PC-3 (cell line): ENCODE measurements around the gene SUSD3. TPM values are rescaled to one million over a fixed set of nuclear protein-coding genes. Genes with fewer than 3 reads are reported as not detected.

Source experiments
- ATAC-seq: fragments of 200-7000 bp; cut with Tn5 transposase; 2 replicates; pipeline ENCODE4 v1.9.1; 2020; ENCODE audit warnings: mild to moderate bottlenecking, moderate library complexity
- BruUV-seq: library from RNA; stranded (reverse); fragments of 400-500 nt; replicated peaks from 2 replicates; lab custom pipeline; 2021; lab: Mats Ljungman, UMichigan
- CTCF ChIA-PET: fragments of 300-600 bp; sonication (Branson Sonifier 250); formaldehyde crosslinking; loops from one replicate; lab custom pipeline; 2022; ENCODE audit warnings: antibody characterized with exemption; lab: Charles Lee
- POLR2A ChIA-PET: fragments of 300-600 bp; sonication (Branson Sonifier 250); formaldehyde crosslinking; loops from one replicate; lab custom pipeline; 2022; ENCODE audit warnings: antibody characterized with exemption; ENCODE audit not compliant: unreplicated experiment; lab: Charles Lee
- DNase-seq: peaks from one replicate; pipeline ENCODE4 v3.0.0-alpha.2; 2015
- H2AFZ ChIP-seq: fragments of 300-600 bp; sonication (generic); 2 replicates; pipeline ENCODE4 v1.6.0; 2016; ENCODE audit warnings: antibody characterized with exemption, low read length
- H3F3A ChIP-seq: fragments of 300-600 bp; sonication (generic); one replicate; pipeline ENCODE4 v1.6.0; 2017; ENCODE audit warnings: antibody characterized with exemption, low read length, control low read depth, mild to moderate bottlenecking; ENCODE audit not compliant: unreplicated experiment
- H3K27ac ChIP-seq: fragments of 300-600 bp; sonication (generic); 2 replicates; pipeline ENCODE4 v1.5.1; 2016; ENCODE audit warnings: mild to moderate bottlenecking, low read length
- H3K27me3 ChIP-seq: fragments of 300-600 bp; sonication (generic); 2 replicates; pipeline ENCODE4 v1.6.1; 2016; ENCODE audit warnings: low read length, mixed read lengths
- H3K36me3 ChIP-seq: fragments of 300-600 bp; sonication (generic); 2 replicates; pipeline ENCODE4 v1.6.1; 2016; ENCODE audit warnings: low read depth, mixed run types, low read length, mixed read lengths
- H3K4me1 ChIP-seq: fragments of 300-600 bp; sonication (generic); 2 replicates; pipeline ENCODE4 v1.5.1; 2016; ENCODE audit warnings: low read length; ENCODE audit not compliant: insufficient read depth
- H3K4me2 ChIP-seq: fragments of 300-600 bp; sonication (generic); 2 replicates; pipeline ENCODE4 v1.6.0; 2016; ENCODE audit warnings: low read length
- H3K4me3 ChIP-seq: fragments of 300-600 bp; sonication (generic); 2 replicates; pipeline ENCODE4 v1.5.1; 2016; ENCODE audit warnings: mild to moderate bottlenecking, low read length, mixed read lengths
- H3K79me2 ChIP-seq: fragments of 300-600 bp; sonication (generic); 2 replicates; pipeline ENCODE4 v1.6.1; 2017; ENCODE audit warnings: low read length, mixed read lengths
- H3K9ac ChIP-seq: fragments of 300-600 bp; sonication (generic); 2 replicates; pipeline ENCODE4 v1.6.0; 2016; ENCODE audit warnings: mild to moderate bottlenecking, low read length
- H3K9me2 ChIP-seq: fragments of 300-600 bp; sonication (generic); replicated peaks from 2 replicates; pipeline ENCODE4 v1.6.1; 2016; ENCODE audit warnings: mixed run types, low read length, mixed read lengths
- H3K9me3 ChIP-seq: fragments of 300-600 bp; sonication (generic); 2 replicates; pipeline ENCODE4 v1.6.1; 2016; ENCODE audit warnings: low read length, mixed read lengths
- H4K20me1 ChIP-seq: fragments of 300-600 bp; sonication (generic); 2 replicates; pipeline ENCODE4 v1.6.1; 2016; ENCODE audit warnings: low read length, mixed read lengths
- CTCF ChIP-seq: fragments of 300-600 bp; sonication (generic); conservative IDR thresholded peaks from 2 replicates; pipeline ENCODE4 v1.5.1; 2017; ENCODE audit warnings: antibody characterized with exemption, low read depth, mild to moderate bottlenecking, low read length
- EZH2 ChIP-seq: fragments of 300-600 bp; sonication (generic); IDR thresholded peaks from one replicate; pipeline ENCODE4 v1.6.1; 2017; ENCODE audit warnings: antibody characterized with exemption, mild to moderate bottlenecking, low read length; ENCODE audit not compliant: unreplicated experiment
- EZH2phosphoT487 ChIP-seq: fragments of 300-600 bp; sonication (generic); IDR thresholded peaks from 2 replicates; pipeline ENCODE4 v1.6.1; 2018; ENCODE audit warnings: mild to moderate bottlenecking, antibody characterized with exemption, low read length, borderline replicate concordance
- intact Hi-C: fragments of 100-400 bp; cut with micrococcal nuclease; formaldehyde crosslinking; loops from 2 replicates; pipeline ENCODE4 v1.9.0; 2023
- total RNA-seq: library from RNA; depleted of rRNA; stranded (reverse); fragments of >200 nt; gene quantifications from 2 replicates; pipeline ENCODE4 v1.2.3, GENCODE V29; 2014

The SUSD3 gene
- total RNA-seq, 1 experiment from 2014 or later, result 13.4 TPM

- intact Hi-C loops, result no loop called here
- H3K9ac ChIP-seq, result no peak overlapping the region
- H3K4me2 ChIP-seq, result no peak overlapping the region
- no peak overlapping the region for H3K4me3 ChIP-seq
- H3F3A ChIP-seq, result no peaks in the 10 kb centered on the region
- H3K9me3 ChIP-seq, result no peaks in the 10 kb centered on the region
- H3K9me2 ChIP-seq, result no peaks in the 10 kb centered on the region
- H3K4me1 ChIP-seq, result peaks cover 11% of the 10 kb centered on the region
- no peak overlapping the region for H3K27ac ChIP-seq
- H4K20me1 ChIP-seq, result no peaks in the 10 kb centered on the region
- POLR2A ChIA-PET, result no interaction called here
- ATAC-seq (no peak), DNase-seq (no peak)
- H3K27me3 ChIP-seq, result no peaks in the 10 kb centered on the region
- H2AFZ ChIP-seq, result no peak overlapping the region
- BruUV-seq, result no TSS peak
- H3K36me3 ChIP-seq, result no peaks in the 10 kb centered on the region
- CTCF ChIA-PET, result no interaction called here
- TF ChIP-seq EZH2, result no peak
- peaks cover 17% of the 10 kb centered on the region for H3K79me2 ChIP-seq
Measured at GRCh38 chr9:93128011-93128714, 69.7 kb downstream of the SUSD3 start.

- no peak overlapping the region for H2AFZ ChIP-seq
- no peaks in the 10 kb centered on the region for H3K9me2 ChIP-seq
- H3K9ac ChIP-seq, result no peak overlapping the region
- H4K20me1 ChIP-seq, result no peaks in the 10 kb centered on the region
- peaks cover 23% of the 10 kb centered on the region for H3K79me2 ChIP-seq
- no peak overlapping the region for H3K27ac ChIP-seq
- ChIA-PET CTCF (no interaction called here), POLR2A (no interaction called here)
- H3K9me3 ChIP-seq, result no peaks in the 10 kb centered on the region
- ATAC-seq (no peak), DNase-seq (no peak)
- no peak overlapping the region for H3K4me2 ChIP-seq
- H3K4me1 ChIP-seq, result peaks cover 13% of the 10 kb centered on the region
- intact Hi-C loops, result no loop called here
- H3K36me3 ChIP-seq, result no peaks in the 10 kb centered on the region
- BruUV-seq, result no TSS peak
- no peaks in the 10 kb centered on the region for H3K27me3 ChIP-seq
- TF ChIP-seq EZH2 (no peak), CTCF (no peak), EZH2phosphoT487 (no peak)
- no peak overlapping the region for H3K4me3 ChIP-seq
- H3F3A ChIP-seq, result no peaks in the 10 kb centered on the region
Measured at GRCh38 chr9:93128715-93129224, 70.3 kb downstream of the SUSD3 start.

GRCh38 chr9:93129286-93129685 is 70.8 kb downstream of the SUSD3 start:
- ATAC-seq, result no peak

More at GRCh38 chr9:93129286-93129685, 70.8 kb downstream of the SUSD3 start:
- Histone ChIP-seq H3K4me3 (no peak overlapping the region), H3K27ac (no peak overlapping the region), H3K9ac (no peak overlapping the region), H3K9me3 (no peaks in the 10 kb centered on the region), H3K4me2 (no peak overlapping the region), H3F3A (no peaks in the 10 kb centered on the region), H3K79me2 (peaks cover 23% of the 10 kb centered on the region), H3K4me1 (peaks cover 13% of the 10 kb centered on the region), H3K27me3 (no peaks in the 10 kb centered on the region), H3K36me3 (no peaks in the 10 kb centered on the region), H4K20me1 (no peaks in the 10 kb centered on the region), H3K9me2 (no peaks in the 10 kb centered on the region), H2AFZ (no peak overlapping the region)
- CTCF ChIA-PET, result no interaction called here
- intact Hi-C loops, result no loop called here
- no peak for TF ChIP-seq EZH2phosphoT487
- TF ChIP-seq EZH2, result no peak
- TF ChIP-seq CTCF, result no peak
- DNase-seq, result no peak
- no TSS peak for BruUV-seq
- POLR2A ChIA-PET, result no interaction called here
